H1 (cell line): ENCODE results near the gene FBXO44. TPM values are rescaled to one million over a fixed set of nuclear protein-coding genes. Genes with fewer than 3 reads are reported as not detected.
A peak's percentile ranks its signal among the peaks of the same experiment; 100 is the strongest.

Experiments used
- CHD2 ChIP-seq: IDR thresholded peaks from 2 replicates; pipeline ENCODE4 v1.6.1; 2012; ENCODE audit warnings: low read length, improper control_type of control experiment
- CREB1 ChIP-seq: IDR thresholded peaks from 2 replicates; pipeline ENCODE4 v1.6.1; 2012; ENCODE audit warnings: inconsistent platforms
- JUND ChIP-seq: IDR thresholded peaks from 2 replicates; pipeline ENCODE4 v1.6.1; 2011; ENCODE audit warnings: mild to moderate bottlenecking, improper control_type of control experiment, low read length
- KDM1A ChIP-seq: fragments of 200-600, 300-600 bp; sonication (generic); IDR thresholded peaks from 2 replicates; pipeline ENCODE4 v1.7.1; 2016; ENCODE audit warnings: mild to moderate bottlenecking, low read length, borderline replicate concordance
- KDM4A ChIP-seq: IDR thresholded peaks from one replicate; pipeline ENCODE4 v1.7.1; 2012; ENCODE audit warnings: low read depth, mild to moderate bottlenecking, moderate library complexity, low read length, inconsistent platforms; ENCODE audit not compliant: severe bottlenecking
- NANOG ChIP-seq: IDR thresholded peaks from 2 replicates; pipeline ENCODE4 v1.6.1; 2011; ENCODE audit warnings: low read length, low read depth, mild to moderate bottlenecking, inconsistent platforms; ENCODE audit not compliant: insufficient read depth, poor library complexity, severe bottlenecking
- SAP30 ChIP-seq: fragments of 300-600 bp; sonication (generic); IDR thresholded peaks from 2 replicates; pipeline ENCODE4 v1.7.1; 2012; ENCODE audit warnings: low read length, moderate library complexity, mild to moderate bottlenecking, inconsistent platforms; ENCODE audit not compliant: insufficient read depth, insufficient replicate concordance
- SP2 ChIP-seq: IDR thresholded peaks from 2 replicates; pipeline ENCODE4 v1.6.1; 2012; ENCODE audit warnings: mild to moderate bottlenecking, low read length, inconsistent platforms
- polyA plus RNA-seq, 7 experiments: library from polyadenylated mRNA; depleted of rRNA in 3 of 7; stranded (reverse) in 5 of 7; unstranded in 2 of 7; fragments of >200 nt in 5 of 7; fragments of 200-250 nt in 2 of 7; gene quantifications; 1 replicate in 5 of 7; 2 replicates in 1 of 7; 4 replicates in 1 of 7; pipeline versions ENCODE4 v1.2.1 to v1.2.3, GENCODE V29; 2011 to 2013; ENCODE audit warnings: missing spikeins in 2 of 7, mixed read lengths in 2 of 7
- total RNA-seq: library from RNA; stranded (reverse); fragmentation: NEBNext Ultra II Directional; extraction: Animal tissue kit (Norgen Biotek cat#: 25700); gene quantifications from 2 replicates; pipeline ENCODE4 v1.2.1, GENCODE V29; 2021
- TF ChIP-seq, protein P1 (sequence below): fragments of 300-600 bp; sonication (generic); IDR thresholded peaks from 2 replicates; pipeline ENCODE4 v1.7.1; 2012; ENCODE audit warnings: low read length, moderate library complexity, mild to moderate bottlenecking, inconsistent platforms; ENCODE audit not compliant: insufficient replicate concordance
- TF ChIP-seq, protein P2 (sequence below): IDR thresholded peaks from 2 replicates; pipeline ENCODE4 v1.6.1; 2012; ENCODE audit warnings: inconsistent platforms

Gene FBXO44
- total and polyA plus RNA-seq, 2 of the 8 experiments (the other 6 are each of a cell fraction or from before 2014, with no cell fraction given), result 27.0 to 27.2 TPM

DNA sequence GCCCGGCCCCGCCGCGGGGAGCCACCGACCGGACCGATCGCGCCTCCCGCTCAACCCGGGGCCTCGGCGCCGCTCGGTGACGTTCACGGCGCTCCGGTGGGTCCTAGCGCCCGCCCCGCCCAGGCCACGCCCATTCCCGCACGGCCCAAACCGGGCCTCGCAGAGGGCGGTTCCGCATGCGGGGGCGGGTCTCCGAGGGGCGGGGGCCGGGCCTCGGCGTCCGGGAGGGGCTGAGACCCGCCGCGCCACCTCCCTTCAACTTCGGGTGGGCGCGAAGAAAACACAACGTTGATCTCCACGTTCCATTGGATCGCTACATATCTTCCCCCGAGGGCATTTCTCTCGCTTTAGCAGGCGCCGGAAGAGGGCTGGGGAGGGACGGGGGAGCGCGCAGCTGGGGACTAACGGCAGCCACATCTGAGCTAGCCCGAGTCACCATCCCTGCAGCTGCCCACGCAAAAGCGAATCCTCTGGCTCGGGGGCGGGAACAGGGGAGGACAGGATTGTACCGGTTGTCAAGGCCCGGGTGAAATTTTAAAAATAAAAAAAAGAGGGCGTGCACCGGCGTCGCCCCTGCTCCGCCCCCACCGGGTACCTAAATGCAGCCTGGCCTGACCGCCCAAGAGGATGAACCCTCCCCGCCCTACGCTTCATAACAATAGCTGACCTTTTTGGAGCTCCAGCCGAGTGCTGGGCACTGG lies 26.5 kb downstream of the FBXO44 start, which contains the start of gene MAD2L2 (continued):
- TF ChIP-seq, protein P1, sequence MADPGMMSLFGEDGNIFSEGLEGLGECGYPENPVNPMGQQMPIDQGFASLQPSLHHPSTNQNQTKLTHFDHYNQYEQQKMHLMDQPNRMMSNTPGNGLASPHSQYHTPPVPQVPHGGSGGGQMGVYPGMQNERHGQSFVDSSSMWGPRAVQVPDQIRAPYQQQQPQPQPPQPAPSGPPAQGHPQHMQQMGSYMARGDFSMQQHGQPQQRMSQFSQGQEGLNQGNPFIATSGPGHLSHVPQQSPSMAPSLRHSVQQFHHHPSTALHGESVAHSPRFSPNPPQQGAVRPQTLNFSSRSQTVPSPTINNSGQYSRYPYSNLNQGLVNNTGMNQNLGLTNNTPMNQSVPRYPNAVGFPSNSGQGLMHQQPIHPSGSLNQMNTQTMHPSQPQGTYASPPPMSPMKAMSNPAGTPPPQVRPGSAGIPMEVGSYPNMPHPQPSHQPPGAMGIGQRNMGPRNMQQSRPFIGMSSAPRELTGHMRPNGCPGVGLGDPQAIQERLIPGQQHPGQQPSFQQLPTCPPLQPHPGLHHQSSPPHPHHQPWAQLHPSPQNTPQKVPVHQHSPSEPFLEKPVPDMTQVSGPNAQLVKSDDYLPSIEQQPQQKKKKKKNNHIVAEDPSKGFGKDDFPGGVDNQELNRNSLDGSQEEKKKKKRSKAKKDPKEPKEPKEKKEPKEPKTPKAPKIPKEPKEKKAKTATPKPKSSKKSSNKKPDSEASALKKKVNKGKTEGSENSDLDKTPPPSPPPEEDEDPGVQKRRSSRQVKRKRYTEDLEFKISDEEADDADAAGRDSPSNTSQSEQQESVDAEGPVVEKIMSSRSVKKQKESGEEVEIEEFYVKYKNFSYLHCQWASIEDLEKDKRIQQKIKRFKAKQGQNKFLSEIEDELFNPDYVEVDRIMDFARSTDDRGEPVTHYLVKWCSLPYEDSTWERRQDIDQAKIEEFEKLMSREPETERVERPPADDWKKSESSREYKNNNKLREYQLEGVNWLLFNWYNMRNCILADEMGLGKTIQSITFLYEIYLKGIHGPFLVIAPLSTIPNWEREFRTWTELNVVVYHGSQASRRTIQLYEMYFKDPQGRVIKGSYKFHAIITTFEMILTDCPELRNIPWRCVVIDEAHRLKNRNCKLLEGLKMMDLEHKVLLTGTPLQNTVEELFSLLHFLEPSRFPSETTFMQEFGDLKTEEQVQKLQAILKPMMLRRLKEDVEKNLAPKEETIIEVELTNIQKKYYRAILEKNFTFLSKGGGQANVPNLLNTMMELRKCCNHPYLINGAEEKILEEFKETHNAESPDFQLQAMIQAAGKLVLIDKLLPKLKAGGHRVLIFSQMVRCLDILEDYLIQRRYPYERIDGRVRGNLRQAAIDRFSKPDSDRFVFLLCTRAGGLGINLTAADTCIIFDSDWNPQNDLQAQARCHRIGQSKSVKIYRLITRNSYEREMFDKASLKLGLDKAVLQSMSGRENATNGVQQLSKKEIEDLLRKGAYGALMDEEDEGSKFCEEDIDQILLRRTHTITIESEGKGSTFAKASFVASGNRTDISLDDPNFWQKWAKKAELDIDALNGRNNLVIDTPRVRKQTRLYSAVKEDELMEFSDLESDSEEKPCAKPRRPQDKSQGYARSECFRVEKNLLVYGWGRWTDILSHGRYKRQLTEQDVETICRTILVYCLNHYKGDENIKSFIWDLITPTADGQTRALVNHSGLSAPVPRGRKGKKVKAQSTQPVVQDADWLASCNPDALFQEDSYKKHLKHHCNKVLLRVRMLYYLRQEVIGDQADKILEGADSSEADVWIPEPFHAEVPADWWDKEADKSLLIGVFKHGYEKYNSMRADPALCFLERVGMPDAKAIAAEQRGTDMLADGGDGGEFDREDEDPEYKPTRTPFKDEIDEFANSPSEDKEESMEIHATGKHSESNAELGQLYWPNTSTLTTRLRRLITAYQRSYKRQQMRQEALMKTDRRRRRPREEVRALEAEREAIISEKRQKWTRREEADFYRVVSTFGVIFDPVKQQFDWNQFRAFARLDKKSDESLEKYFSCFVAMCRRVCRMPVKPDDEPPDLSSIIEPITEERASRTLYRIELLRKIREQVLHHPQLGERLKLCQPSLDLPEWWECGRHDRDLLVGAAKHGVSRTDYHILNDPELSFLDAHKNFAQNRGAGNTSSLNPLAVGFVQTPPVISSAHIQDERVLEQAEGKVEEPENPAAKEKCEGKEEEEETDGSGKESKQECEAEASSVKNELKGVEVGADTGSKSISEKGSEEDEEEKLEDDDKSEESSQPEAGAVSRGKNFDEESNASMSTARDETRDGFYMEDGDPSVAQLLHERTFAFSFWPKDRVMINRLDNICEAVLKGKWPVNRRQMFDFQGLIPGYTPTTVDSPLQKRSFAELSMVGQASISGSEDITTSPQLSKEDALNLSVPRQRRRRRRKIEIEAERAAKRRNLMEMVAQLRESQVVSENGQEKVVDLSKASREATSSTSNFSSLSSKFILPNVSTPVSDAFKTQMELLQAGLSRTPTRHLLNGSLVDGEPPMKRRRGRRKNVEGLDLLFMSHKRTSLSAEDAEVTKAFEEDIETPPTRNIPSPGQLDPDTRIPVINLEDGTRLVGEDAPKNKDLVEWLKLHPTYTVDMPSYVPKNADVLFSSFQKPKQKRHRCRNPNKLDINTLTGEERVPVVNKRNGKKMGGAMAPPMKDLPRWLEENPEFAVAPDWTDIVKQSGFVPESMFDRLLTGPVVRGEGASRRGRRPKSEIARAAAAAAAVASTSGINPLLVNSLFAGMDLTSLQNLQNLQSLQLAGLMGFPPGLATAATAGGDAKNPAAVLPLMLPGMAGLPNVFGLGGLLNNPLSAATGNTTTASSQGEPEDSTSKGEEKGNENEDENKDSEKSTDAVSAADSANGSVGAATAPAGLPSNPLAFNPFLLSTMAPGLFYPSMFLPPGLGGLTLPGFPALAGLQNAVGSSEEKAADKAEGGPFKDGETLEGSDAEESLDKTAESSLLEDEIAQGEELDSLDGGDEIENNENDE, result no peak
- TF ChIP-seq, protein P2, sequence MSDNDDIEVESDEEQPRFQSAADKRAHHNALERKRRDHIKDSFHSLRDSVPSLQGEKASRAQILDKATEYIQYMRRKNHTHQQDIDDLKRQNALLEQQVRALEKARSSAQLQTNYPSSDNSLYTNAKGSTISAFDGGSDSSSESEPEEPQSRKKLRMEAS, result peak; percentile 36; the same call in 1 of the 2 replicates
- TF ChIP-seq KDM1A, result no peak
- TF ChIP-seq CREB1, result peak; percentile 96
- TF ChIP-seq SP2, result no peak
- no peak for TF ChIP-seq JUND
- TF ChIP-seq NANOG, result no peak
- no peak for TF ChIP-seq CHD2
- TF ChIP-seq KDM4A, result peak; percentile 48
- peak; percentile 40 for TF ChIP-seq SAP30
